ENCODE results near the gene SPAG9. TPM values are rescaled to one million over a fixed set of nuclear protein-coding genes. Genes with fewer than 3 reads are reported as not detected.
"Not testable (repeated sequence)": the region's sequence is repeated elsewhere in the genome, so short reads cannot be mapped to it uniquely, and the experiment has no call there.

The SPAG9 gene
- total RNA-seq, 1 experiment from 2014 or later: 78.5 TPM

- Mint-ChIP-seq H3K27me3 (ENCODE audit: insufficient read depth, unreplicated experiment) (no peaks in the 10 kb centered on the region), H3K27ac (ENCODE audit: low read depth, unreplicated experiment) (no peak overlapping the region), H3K4me3 (ENCODE audit: unreplicated experiment) (no peak overlapping the region), H3K9me3 (ENCODE audit: unreplicated experiment) (no peaks in the 10 kb centered on the region), H3K4me1 (ENCODE audit: insufficient read depth, unreplicated experiment) (no peaks in the 10 kb centered on the region), H3K36me3 (ENCODE audit: insufficient read depth, unreplicated experiment) (no peaks in the 10 kb centered on the region)
- TF ChIP-seq CTCF (IDR thresholded peaks at IDR 0.05; ENCODE audit: unreplicated experiment): no peak
- ChIA-PET POLR2A (interaction anchor here (1.0 kb wide), 1 partner anchor 32 kb away, joined by 3 read pairs; the partner anchor contains the start of gene SPAG9), CTCF (no interaction called here)
- BruUV-seq (replicated peaks): no TSS peak
- no peak for DNase-seq (ENCODE audit: unreplicated experiment)
- intact Hi-C loops (cut with micrococcal nuclease): no loop called here
Measured at GRCh38 chr17:51088287-51088686, 32.4 kb downstream of the SPAG9 start.

- intact Hi-C loops (cut with micrococcal nuclease): no loop called here
- ChIA-PET POLR2A (interaction anchor here (1.0 to 3.2 kb wide), 3 partner anchors 10 to 57 kb away, joined by 3 to 16 read pairs (median 6); no protein-coding TSS in a partner anchor), CTCF (no interaction called here)
- H3K36me3 Mint-ChIP-seq (ENCODE audit: insufficient read depth, unreplicated experiment): no peaks in the 10 kb centered on the region
- H3K4me3 Mint-ChIP-seq (ENCODE audit: unreplicated experiment): no peak overlapping the region
- H3K27me3 Mint-ChIP-seq (ENCODE audit: insufficient read depth, unreplicated experiment): no peaks in the 10 kb centered on the region
- H3K4me1 Mint-ChIP-seq (ENCODE audit: insufficient read depth, unreplicated experiment): no peaks in the 10 kb centered on the region
- no peaks in the 10 kb centered on the region for H3K9me3 Mint-ChIP-seq (ENCODE audit: unreplicated experiment)
- BruUV-seq (replicated peaks): no TSS peak
- DNase-seq (ENCODE audit: unreplicated experiment): no peak
- no peak for TF ChIP-seq CTCF (IDR thresholded peaks at IDR 0.05; ENCODE audit: unreplicated experiment)
- no peak overlapping the region for H3K27ac Mint-ChIP-seq (ENCODE audit: low read depth, unreplicated experiment)
Measured at GRCh38 chr17:51087072-51087757, 33.5 kb downstream of the SPAG9 start.

- POLR2A ChIA-PET: interaction anchor here (0.6 to 3.2 kb wide), 6 partner anchors 8 to 71 kb away, joined by 3 to 16 read pairs (median 4); no protein-coding TSS in a partner anchor
- no peak overlapping the region for H3K4me3 Mint-ChIP-seq (ENCODE audit: unreplicated experiment)
- peak; percentile 14 for DNase-seq (ENCODE audit: unreplicated experiment)
- H3K27ac Mint-ChIP-seq (ENCODE audit: low read depth, unreplicated experiment): peak overlapping the region; percentile 46
- intact Hi-C loops (cut with micrococcal nuclease): no loop called here
- BruUV-seq (replicated peaks): no TSS peak
- H3K4me1 Mint-ChIP-seq (ENCODE audit: insufficient read depth, unreplicated experiment): no peaks in the 10 kb centered on the region
- H3K27me3 Mint-ChIP-seq (ENCODE audit: insufficient read depth, unreplicated experiment): no peaks in the 10 kb centered on the region
- CTCF ChIA-PET: interaction anchor here (0.6 kb wide), 1 partner anchor 584 kb away, joined by 3 read pairs; no protein-coding TSS in a partner anchor
- no peaks in the 10 kb centered on the region for H3K9me3 Mint-ChIP-seq (ENCODE audit: unreplicated experiment)
- no peaks in the 10 kb centered on the region for H3K36me3 Mint-ChIP-seq (ENCODE audit: insufficient read depth, unreplicated experiment)
- no peak for TF ChIP-seq CTCF (IDR thresholded peaks at IDR 0.05; ENCODE audit: unreplicated experiment)
Measured at GRCh38 chr17:51085150-51085805, 35.4 kb downstream of the SPAG9 start.

- ChIA-PET CTCF (interaction anchor here (0.6 kb wide), 2 partner anchors 378 to 1446 kb away, joined by 3 read pairs; no protein-coding TSS in a partner anchor), POLR2A (interaction anchor here (3.2 kb wide), 1 partner anchor 34 kb away, joined by 16 read pairs; no protein-coding TSS in a partner anchor)
- no peaks in the 10 kb centered on the region for H3K4me1 Mint-ChIP-seq (ENCODE audit: insufficient read depth, unreplicated experiment)
Measured at GRCh38 chr17:51083981-51084380, 36.7 kb downstream of the SPAG9 start.

GRCh38 chr17:51083364-51083763, 37.3 kb downstream of the SPAG9 start:
- H3K36me3 Mint-ChIP-seq (ENCODE audit: insufficient read depth, unreplicated experiment); H3K27me3 Mint-ChIP-seq (ENCODE audit: insufficient read depth, unreplicated experiment); CTCF ChIA-PET; BruUV-seq (replicated peaks); H3K4me1 Mint-ChIP-seq (ENCODE audit: insufficient read depth, unreplicated experiment); intact Hi-C loops (cut with micrococcal nuclease); H3K9me3 Mint-ChIP-seq (ENCODE audit: unreplicated experiment); H3K4me3 Mint-ChIP-seq (ENCODE audit: unreplicated experiment); POLR2A ChIA-PET; H3K27ac Mint-ChIP-seq (ENCODE audit: low read depth, unreplicated experiment); DNase-seq (ENCODE audit: unreplicated experiment): not testable (repeated sequence)

More at GRCh38 chr17:51083981-51084380, 36.7 kb downstream of the SPAG9 start:
- BruUV-seq (replicated peaks): no TSS peak
- Mint-ChIP-seq H3K4me3 (ENCODE audit: unreplicated experiment) (no peak overlapping the region), H3K27ac (ENCODE audit: low read depth, unreplicated experiment) (no peak overlapping the region), H3K9me3 (ENCODE audit: unreplicated experiment) (no peaks in the 10 kb centered on the region), H3K27me3 (ENCODE audit: insufficient read depth, unreplicated experiment) (no peaks in the 10 kb centered on the region), H3K36me3 (ENCODE audit: insufficient read depth, unreplicated experiment) (peaks cover 3% of the 10 kb centered on the region)
- no peak for TF ChIP-seq CTCF (IDR thresholded peaks at IDR 0.05; ENCODE audit: unreplicated experiment)
- intact Hi-C loops (cut with micrococcal nuclease): no loop called here
- no peak for DNase-seq (ENCODE audit: unreplicated experiment)
